Measurements from ENCODE around the gene IP6K3. TPM values are rescaled to one million over a fixed set of nuclear protein-coding genes. Genes with fewer than 3 reads are reported as not detected.

IP6K3 gene
- total RNA-seq, 1 donor from 2014 or later, result 1.5 TPM

DNA sequence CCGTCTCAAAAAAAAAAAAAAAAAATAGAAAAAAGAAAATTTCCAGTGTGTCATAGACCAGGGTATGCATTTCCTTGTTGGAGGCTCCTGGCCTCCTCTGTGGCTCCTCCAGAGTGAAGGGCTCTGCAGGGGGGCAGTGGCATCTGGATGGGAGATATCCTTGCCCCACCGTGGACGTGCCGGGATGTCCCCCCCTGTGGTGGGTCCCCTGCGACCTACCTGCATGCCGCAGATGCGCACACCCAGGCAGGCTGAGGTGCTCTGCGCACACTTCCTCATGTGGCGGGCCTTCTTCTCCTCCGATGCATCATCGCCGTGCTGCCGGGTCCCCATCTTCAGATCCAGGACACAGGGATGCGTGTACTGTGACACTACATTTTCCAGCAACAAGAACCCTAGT lies 21.5 kb downstream of the IP6K3 start:
- H3K9me3 ChIP-seq, result no peaks in the 10 kb centered on the region
- no peak for DNase-seq (ENCODE audit: extremely low spot score in 2 of 2)
- H3K27me3 ChIP-seq, result no peaks in the 10 kb centered on the region
- no peak overlapping the region for H3K4me3 ChIP-seq
- intact Hi-C loops (cut with DNase I), result no loop called here
- no peak overlapping the region for H3K27ac ChIP-seq
- H3K36me3 ChIP-seq, result no peaks in the 10 kb centered on the region
- no peaks in the 10 kb centered on the region for H3K4me1 ChIP-seq
- TF ChIP-seq POLR2A (IDR thresholded peaks at IDR 0.05) (no peak), POLR2AphosphoS5 (IDR thresholded peaks at IDR 0.05; ENCODE audit: insufficient read depth in 1 of 2, low read depth in 1 of 2) (no peak)
- TF ChIP-seq, protein P1, sequence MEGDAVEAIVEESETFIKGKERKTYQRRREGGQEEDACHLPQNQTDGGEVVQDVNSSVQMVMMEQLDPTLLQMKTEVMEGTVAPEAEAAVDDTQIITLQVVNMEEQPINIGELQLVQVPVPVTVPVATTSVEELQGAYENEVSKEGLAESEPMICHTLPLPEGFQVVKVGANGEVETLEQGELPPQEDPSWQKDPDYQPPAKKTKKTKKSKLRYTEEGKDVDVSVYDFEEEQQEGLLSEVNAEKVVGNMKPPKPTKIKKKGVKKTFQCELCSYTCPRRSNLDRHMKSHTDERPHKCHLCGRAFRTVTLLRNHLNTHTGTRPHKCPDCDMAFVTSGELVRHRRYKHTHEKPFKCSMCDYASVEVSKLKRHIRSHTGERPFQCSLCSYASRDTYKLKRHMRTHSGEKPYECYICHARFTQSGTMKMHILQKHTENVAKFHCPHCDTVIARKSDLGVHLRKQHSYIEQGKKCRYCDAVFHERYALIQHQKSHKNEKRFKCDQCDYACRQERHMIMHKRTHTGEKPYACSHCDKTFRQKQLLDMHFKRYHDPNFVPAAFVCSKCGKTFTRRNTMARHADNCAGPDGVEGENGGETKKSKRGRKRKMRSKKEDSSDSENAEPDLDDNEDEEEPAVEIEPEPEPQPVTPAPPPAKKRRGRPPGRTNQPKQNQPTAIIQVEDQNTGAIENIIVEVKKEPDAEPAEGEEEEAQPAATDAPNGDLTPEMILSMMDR (IDR thresholded peaks at IDR 0.05), result no peak

DNA sequence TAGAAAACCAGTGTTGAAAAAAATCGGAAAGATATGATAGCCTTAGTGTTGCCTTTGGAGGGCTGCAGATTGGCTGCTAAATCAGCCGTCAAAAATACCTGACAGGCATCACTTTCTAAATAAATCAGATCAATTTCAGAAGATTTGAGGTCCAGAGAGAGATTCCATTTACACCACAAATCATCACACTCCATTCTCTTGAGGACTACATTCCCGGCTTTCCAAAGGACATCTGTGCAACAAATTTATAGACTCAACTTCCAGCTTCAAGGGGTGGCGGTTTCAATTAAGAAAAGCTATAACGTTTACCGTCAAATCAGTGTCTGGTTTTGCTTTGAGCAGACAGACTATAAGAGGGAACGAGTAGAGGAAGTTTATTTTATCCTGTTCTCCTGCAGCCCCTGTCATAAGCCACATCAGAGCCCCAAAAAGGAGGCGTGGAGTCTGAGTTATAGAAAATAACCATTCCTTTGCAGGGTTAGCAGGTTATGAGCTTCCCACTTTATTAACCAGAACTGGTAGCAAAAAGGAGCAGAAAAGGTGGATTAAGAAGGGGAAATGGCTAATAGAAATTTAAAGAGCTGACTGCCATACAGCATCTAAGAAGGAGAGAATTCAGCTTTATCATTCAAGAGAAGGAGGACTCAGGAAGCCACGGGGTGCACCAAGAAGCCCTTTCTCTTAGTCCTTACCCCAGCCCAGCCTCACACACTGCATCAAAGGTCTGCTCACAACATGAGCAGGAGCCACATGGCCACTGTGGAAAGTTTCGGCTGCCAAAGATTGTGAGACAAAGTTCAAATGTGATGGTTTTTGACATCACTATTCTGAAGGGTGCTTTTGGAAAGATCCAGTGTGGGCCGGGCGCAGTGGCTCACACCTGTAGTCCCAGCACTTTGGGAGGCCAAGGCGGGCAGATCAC lies 22.3 kb downstream of the IP6K3 start:
- Histone ChIP-seq H3K27ac (no peak overlapping the region), H3K9me3 (no peaks in the 10 kb centered on the region), H3K4me3 (no peak overlapping the region), H3K4me1 (no peaks in the 10 kb centered on the region), H3K36me3 (no peaks in the 10 kb centered on the region), H3K27me3 (no peaks in the 10 kb centered on the region)
- no peak for DNase-seq (ENCODE audit: extremely low spot score in 2 of 2)
- TF ChIP-seq POLR2AphosphoS5 (IDR thresholded peaks at IDR 0.05; ENCODE audit: insufficient read depth in 1 of 2, low read depth in 1 of 2), result no peak
- no peak for TF ChIP-seq POLR2A (IDR thresholded peaks at IDR 0.05)
- TF ChIP-seq, protein P1 (IDR thresholded peaks at IDR 0.05), result no peak
- intact Hi-C loops (cut with DNase I), result no loop called here

DNA sequence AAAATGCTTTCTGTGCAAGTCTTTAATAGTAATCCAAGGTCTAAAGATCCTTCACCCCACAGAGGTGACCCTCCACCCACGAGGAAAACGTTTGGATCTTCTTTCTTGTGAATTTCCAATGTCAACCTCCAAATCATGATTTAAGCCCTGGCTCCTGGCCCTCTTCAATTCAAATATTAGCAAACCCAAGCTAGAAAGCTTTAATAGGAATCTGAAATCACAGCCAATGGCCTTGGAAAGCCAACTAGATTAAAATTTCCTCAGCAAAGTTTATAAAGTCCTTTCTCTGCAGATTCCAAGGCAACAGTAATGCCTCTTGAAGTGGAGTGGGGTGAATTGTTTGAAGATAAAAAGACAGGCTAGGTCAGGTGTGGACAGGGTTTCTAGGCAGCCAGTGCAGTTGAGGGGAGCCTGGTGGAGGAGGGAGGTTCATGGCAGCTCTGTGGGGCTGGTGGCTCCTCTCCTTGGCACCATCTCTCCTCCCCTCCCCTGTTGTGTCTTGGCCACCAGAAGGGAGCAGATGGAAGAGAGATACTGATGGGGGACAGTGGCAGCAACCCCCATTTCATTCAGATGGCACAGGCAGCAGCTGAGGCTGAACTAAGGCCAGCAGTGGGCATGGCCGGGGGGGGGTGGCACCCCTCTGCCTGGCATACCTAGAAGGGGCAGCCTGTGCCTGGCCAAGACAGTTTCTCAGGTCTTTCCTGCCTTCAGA lies 23.2 kb downstream of the IP6K3 start:
- no peak for DNase-seq (ENCODE audit: extremely low spot score in 2 of 2)
- intact Hi-C loops (cut with DNase I), result no loop called here
- Histone ChIP-seq H3K27ac (no peak overlapping the region), H3K27me3 (no peaks in the 10 kb centered on the region), H3K4me1 (peaks cover 2% of the 10 kb centered on the region), H3K36me3 (no peaks in the 10 kb centered on the region), H3K4me3 (no peak overlapping the region), H3K9me3 (no peaks in the 10 kb centered on the region)
- no peak for TF ChIP-seq POLR2AphosphoS5 (IDR thresholded peaks at IDR 0.05; ENCODE audit: insufficient read depth in 1 of 2, low read depth in 1 of 2)

DNA sequence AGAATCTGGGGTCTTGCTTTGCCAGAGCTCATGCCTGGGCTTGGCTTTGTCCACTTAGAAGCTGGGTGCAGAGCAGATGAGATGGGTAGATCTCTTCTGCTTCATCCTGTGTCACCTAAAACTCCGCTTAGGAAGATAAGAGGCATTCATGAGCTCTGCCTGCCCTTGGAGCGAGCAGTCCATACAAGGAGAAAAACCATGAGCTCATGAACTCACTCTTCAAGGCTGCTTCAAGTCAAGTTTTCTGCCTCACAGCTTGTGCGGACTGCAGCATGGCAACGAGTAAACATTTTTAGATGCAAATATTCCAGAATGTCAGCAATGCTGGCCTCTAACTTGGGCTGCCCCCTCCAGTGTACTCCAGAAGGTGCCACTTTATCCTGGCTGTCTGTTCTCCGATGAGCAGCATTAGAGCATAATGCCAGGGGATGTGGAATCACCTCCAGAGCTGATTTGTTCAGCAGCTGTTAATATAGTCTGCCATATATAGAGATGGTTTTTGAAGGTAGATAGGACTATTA lies 24.5 kb downstream of the IP6K3 start:
- H3K4me1 ChIP-seq, result peaks cover 15% of the 10 kb centered on the region
- intact Hi-C loops (cut with DNase I), result no loop called here
- TF ChIP-seq POLR2A (IDR thresholded peaks at IDR 0.05) (no peak), POLR2AphosphoS5 (IDR thresholded peaks at IDR 0.05; ENCODE audit: insufficient read depth in 1 of 2, low read depth in 1 of 2) (no peak)
- TF ChIP-seq, protein P1 (IDR thresholded peaks at IDR 0.05), result no peak
- no peaks in the 10 kb centered on the region for H3K36me3 ChIP-seq
- H3K4me3 ChIP-seq, result no peak overlapping the region
- H3K27ac ChIP-seq, result no peak overlapping the region
- no peaks in the 10 kb centered on the region for H3K27me3 ChIP-seq
- no peak for DNase-seq (ENCODE audit: extremely low spot score in 2 of 2)
- no peaks in the 10 kb centered on the region for H3K9me3 ChIP-seq

DNA sequence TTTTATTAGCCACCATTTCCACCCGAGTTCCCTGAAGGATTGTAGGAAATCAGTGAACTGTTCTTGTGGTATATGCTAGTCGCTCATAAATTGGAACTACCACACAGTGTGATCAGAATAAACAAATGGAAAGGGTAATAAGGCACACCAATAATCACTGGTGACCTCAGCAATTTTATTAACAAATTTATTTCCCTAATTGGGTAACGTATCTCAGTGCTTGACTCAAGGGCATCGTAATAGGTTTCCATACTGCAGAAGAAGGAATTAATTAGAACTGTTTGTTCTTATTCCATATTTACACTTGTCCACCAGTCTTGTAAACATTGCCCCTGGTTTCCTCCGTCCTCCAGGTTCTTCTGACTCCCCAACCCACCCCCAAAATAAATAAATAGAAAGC lies 25.2 kb downstream of the IP6K3 start:
- H3K27ac ChIP-seq, result no peak overlapping the region
- TF ChIP-seq POLR2A (IDR thresholded peaks at IDR 0.05) (no peak), POLR2AphosphoS5 (IDR thresholded peaks at IDR 0.05; ENCODE audit: insufficient read depth in 1 of 2, low read depth in 1 of 2) (no peak)
- TF ChIP-seq, protein P1 (IDR thresholded peaks at IDR 0.05), result no peak
- H3K4me1 ChIP-seq, result peaks cover 22% of the 10 kb centered on the region
- intact Hi-C loops (cut with DNase I), result no loop called here
- H3K4me3 ChIP-seq, result no peak overlapping the region
- H3K36me3 ChIP-seq, result no peaks in the 10 kb centered on the region
- no peaks in the 10 kb centered on the region for H3K9me3 ChIP-seq
- DNase-seq (ENCODE audit: extremely low spot score in 2 of 2), result no peak
- H3K27me3 ChIP-seq, result no peaks in the 10 kb centered on the region

Measured in vagina (tissue), 2 donors.